Measurements from ENCODE around the gene CDHR1.
"Not testable (repeated sequence)": the region's sequence is repeated elsewhere in the genome, so short reads cannot be mapped to it uniquely, and the experiment has no call there.

The CDHR1 gene

DNA sequence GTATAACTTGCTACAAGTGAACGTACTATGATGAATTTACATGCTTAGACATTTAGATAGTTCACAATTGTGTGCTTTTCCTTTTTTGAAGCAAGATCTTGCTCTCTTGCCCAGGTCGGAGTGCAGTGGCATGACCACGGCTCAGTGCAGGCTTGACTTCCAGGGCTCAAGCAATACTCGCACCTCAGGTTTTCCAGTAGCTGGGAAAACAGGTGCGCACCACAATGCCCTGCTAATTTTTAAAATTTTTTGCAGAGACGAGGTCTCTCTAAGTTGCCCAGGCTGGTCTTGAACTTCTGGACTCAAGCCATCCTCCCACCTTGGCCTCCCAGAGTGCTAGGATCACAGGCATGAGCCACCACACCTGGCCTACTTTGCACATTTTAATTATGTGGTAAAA, 18.9 kb upstream of the CDHR1 start:
- H3K9ac ChIP-seq (ENCODE audit: low read depth, low read length), result no peak overlapping the region
- no peaks in the 10 kb centered on the region for H3K27me3 ChIP-seq (ENCODE audit: control insufficient read depth, insufficient read depth, low read length)
- no peaks in the 10 kb centered on the region for H3K36me3 ChIP-seq (ENCODE audit: control insufficient read depth, insufficient read depth, low read length)
- no peak overlapping the region for H3K4me3 ChIP-seq (ENCODE audit: low read depth, low read length)
- peaks cover 7% of the 10 kb centered on the region; the same call in 1 of the 2 replicates for H3K4me1 ChIP-seq (ENCODE audit: control insufficient read depth, insufficient read depth, low read length)
- no peak overlapping the region for H3K27ac ChIP-seq (ENCODE audit: low read depth, low read length)
- H3K9me3 ChIP-seq (ENCODE audit: control insufficient read depth, insufficient read depth, low read length), result no peaks in the 10 kb centered on the region

DNA sequence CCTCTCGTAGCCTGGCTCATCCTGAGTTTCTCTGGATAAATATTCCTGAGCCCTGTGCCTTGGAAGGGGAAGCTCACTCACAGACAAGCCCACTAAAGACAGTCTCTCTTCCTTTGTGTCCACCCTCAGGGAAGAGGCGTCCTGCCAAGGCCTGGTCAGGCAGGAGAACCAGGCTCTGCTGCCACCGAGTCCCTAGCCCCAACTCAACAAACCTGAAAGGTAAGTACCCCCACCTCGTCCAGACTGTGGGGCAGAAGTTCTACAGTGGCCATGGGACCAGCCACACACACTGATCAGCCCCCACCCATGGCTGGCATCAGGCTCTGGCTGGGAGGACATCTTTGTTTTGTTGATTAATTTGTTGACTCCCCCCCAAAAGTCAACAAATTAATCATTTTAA, 18.0 kb upstream of the CDHR1 start:
- peaks cover 7% of the 10 kb centered on the region; the same call in 1 of the 2 replicates for H3K4me1 ChIP-seq (ENCODE audit: control insufficient read depth, insufficient read depth, low read length)

GRCh38 chr10:84176836-84177474, 17.4 kb upstream of the CDHR1 start:
- peaks cover 7% of the 10 kb centered on the region; the same call in 1 of the 2 replicates for H3K4me1 ChIP-seq (ENCODE audit: control insufficient read depth, insufficient read depth, low read length)
- H3K4me3 ChIP-seq (ENCODE audit: low read depth, low read length), result no peak overlapping the region
- H3K36me3 ChIP-seq (ENCODE audit: control insufficient read depth, insufficient read depth, low read length), result no peaks in the 10 kb centered on the region
- no peaks in the 10 kb centered on the region for H3K9me3 ChIP-seq (ENCODE audit: control insufficient read depth, insufficient read depth, low read length)
- no peak overlapping the region for H3K9ac ChIP-seq (ENCODE audit: low read depth, low read length)
- H3K27me3 ChIP-seq (ENCODE audit: control insufficient read depth, insufficient read depth, low read length), result no peaks in the 10 kb centered on the region
- H3K27ac ChIP-seq (ENCODE audit: low read depth, low read length), result no peak overlapping the region

More for the DNA sequence above, 18.0 kb upstream of the CDHR1 start:
- no peaks in the 10 kb centered on the region for H3K9me3 ChIP-seq (ENCODE audit: control insufficient read depth, insufficient read depth, low read length)
- no peak overlapping the region for H3K4me3 ChIP-seq (ENCODE audit: low read depth, low read length)
- no peak overlapping the region for H3K27ac ChIP-seq (ENCODE audit: low read depth, low read length)
- no peaks in the 10 kb centered on the region for H3K27me3 ChIP-seq (ENCODE audit: control insufficient read depth, insufficient read depth, low read length)
- H3K9ac ChIP-seq (ENCODE audit: low read depth, low read length), result no peak overlapping the region
- H3K36me3 ChIP-seq (ENCODE audit: control insufficient read depth, insufficient read depth, low read length), result no peaks in the 10 kb centered on the region

GRCh38 chr10:84177541-84178141, 16.7 kb upstream of the CDHR1 start:
- Histone ChIP-seq H3K9ac (ENCODE audit: low read depth, low read length) (no peak overlapping the region), H3K4me1 (ENCODE audit: control insufficient read depth, insufficient read depth, low read length) (peaks cover 7% of the 10 kb centered on the region; the same call in 1 of the 2 replicates), H3K4me3 (ENCODE audit: low read depth, low read length) (no peak overlapping the region), H3K27me3 (ENCODE audit: control insufficient read depth, insufficient read depth, low read length) (no peaks in the 10 kb centered on the region), H3K9me3 (ENCODE audit: control insufficient read depth, insufficient read depth, low read length) (no peaks in the 10 kb centered on the region), H3K36me3 (ENCODE audit: control insufficient read depth, insufficient read depth, low read length) (no peaks in the 10 kb centered on the region), H3K27ac (ENCODE audit: low read depth, low read length) (no peak overlapping the region)

DNA sequence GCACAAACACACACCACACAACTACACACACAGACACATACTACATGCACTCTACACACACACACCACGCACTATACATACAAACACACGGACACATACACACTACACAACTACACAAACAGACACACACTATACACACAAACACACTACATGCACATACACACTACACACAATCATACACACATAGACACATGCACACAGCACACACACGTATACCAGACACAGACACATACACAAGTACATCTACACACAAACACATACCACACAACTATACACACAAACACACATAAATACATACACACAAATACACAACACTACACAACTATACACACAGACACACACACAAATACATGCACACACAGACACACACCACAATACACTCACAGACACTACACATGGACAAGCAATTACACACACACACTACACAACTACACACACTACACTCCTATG, 16.2 kb upstream of the CDHR1 start:
- Histone ChIP-seq H3K4me1 (ENCODE audit: control insufficient read depth, insufficient read depth, low read length) (peaks cover 7% of the 10 kb centered on the region; the same call in 1 of the 2 replicates), H3K27ac (ENCODE audit: low read depth, low read length) (no peak overlapping the region), H3K9me3 (ENCODE audit: control insufficient read depth, insufficient read depth, low read length) (no peaks in the 10 kb centered on the region), H3K9ac (ENCODE audit: low read depth, low read length) (no peak overlapping the region), H3K27me3 (ENCODE audit: control insufficient read depth, insufficient read depth, low read length) (no peaks in the 10 kb centered on the region), H3K4me3 (ENCODE audit: low read depth, low read length) (no peak overlapping the region), H3K36me3 (ENCODE audit: control insufficient read depth, insufficient read depth, low read length) (no peaks in the 10 kb centered on the region)

DNA sequence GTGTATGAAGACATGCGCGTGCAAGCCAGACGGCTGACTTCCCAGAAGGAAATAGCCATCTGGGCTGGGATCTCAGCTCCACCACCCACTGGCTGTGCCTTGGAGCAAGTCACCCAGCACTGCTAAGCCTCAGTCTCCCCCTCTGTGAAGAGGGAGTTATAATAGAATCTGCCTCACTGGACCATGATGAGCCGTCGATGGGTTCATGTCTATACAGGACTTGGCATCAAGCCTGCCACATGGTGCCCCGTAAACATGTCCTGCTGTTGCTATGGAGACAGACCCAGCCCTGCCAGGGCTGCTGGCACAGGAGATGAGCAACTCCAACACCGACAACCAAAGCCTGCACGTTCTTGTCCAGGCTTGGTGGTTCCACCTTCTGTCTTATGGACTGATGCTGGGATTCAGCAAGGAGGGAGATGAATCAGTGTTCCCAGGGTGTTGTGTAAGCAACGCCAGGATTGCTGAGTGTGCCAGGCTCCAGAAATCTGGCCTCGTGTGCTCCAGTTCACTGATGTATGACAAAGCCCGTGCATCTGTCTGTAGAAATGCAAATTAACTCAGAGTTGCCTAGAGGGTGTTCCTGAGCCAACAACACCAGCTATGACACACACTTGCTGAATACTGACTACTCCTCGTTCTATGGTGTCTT, 15.2 kb upstream of the CDHR1 start:
- no peaks in the 10 kb centered on the region for H3K9me3 ChIP-seq (ENCODE audit: control insufficient read depth, insufficient read depth, low read length)
- H3K9ac ChIP-seq (ENCODE audit: low read depth, low read length), result no peak overlapping the region
- peaks cover 7% of the 10 kb centered on the region; the same call in 1 of the 2 replicates for H3K4me1 ChIP-seq (ENCODE audit: control insufficient read depth, insufficient read depth, low read length)
- H3K4me3 ChIP-seq (ENCODE audit: low read depth, low read length), result no peak overlapping the region
- H3K36me3 ChIP-seq (ENCODE audit: control insufficient read depth, insufficient read depth, low read length), result no peaks in the 10 kb centered on the region
- no peak overlapping the region for H3K27ac ChIP-seq (ENCODE audit: low read depth, low read length)
- H3K27me3 ChIP-seq (ENCODE audit: control insufficient read depth, insufficient read depth, low read length), result no peaks in the 10 kb centered on the region

GRCh38 chr10:84180386-84180785, 14.0 kb upstream of the CDHR1 start:
- H3K36me3 ChIP-seq (ENCODE audit: control insufficient read depth, insufficient read depth, low read length); H3K9me3 ChIP-seq (ENCODE audit: control insufficient read depth, insufficient read depth, low read length); H3K4me3 ChIP-seq (ENCODE audit: low read depth, low read length); H3K9ac ChIP-seq (ENCODE audit: low read depth, low read length); H3K27ac ChIP-seq (ENCODE audit: low read depth, low read length); H3K27me3 ChIP-seq (ENCODE audit: control insufficient read depth, insufficient read depth, low read length); H3K4me1 ChIP-seq (ENCODE audit: control insufficient read depth, insufficient read depth, low read length): not testable (repeated sequence)

- no peaks in the 10 kb centered on the region for H3K27me3 ChIP-seq (ENCODE audit: control insufficient read depth, insufficient read depth, low read length)
- no peak overlapping the region for H3K4me3 ChIP-seq (ENCODE audit: low read depth, low read length)
- no peak overlapping the region for H3K9ac ChIP-seq (ENCODE audit: low read depth, low read length)
- no peaks in the 10 kb centered on the region for H3K36me3 ChIP-seq (ENCODE audit: control insufficient read depth, insufficient read depth, low read length)
- H3K9me3 ChIP-seq (ENCODE audit: control insufficient read depth, insufficient read depth, low read length), result no peaks in the 10 kb centered on the region
- no peak overlapping the region for H3K27ac ChIP-seq (ENCODE audit: low read depth, low read length)
- peaks cover 7% of the 10 kb centered on the region; the same call in 1 of the 2 replicates for H3K4me1 ChIP-seq (ENCODE audit: control insufficient read depth, insufficient read depth, low read length)
Observed at GRCh38 chr10:84181631-84182030, 12.7 kb upstream of the CDHR1 start.

DNA sequence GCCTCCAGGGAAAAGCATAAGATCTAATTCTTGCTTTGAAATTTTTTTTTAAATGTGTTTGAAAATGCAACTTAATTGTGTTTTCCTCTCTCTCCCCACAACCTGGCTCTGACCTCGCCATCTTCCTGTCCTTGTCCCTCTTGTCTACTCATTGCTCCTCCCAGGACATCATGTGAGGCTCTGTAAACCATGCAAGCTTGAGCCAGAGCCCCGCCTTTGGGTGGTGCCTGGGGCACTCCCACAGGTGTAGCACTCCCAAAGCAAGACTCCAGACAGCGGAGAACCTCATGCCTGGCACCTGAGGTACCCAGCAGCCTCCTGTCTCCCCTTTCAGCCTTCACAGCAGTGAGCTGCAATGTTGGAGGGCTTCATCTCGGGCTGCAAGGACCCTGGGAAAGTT, 9.8 kb upstream of the CDHR1 start:
- no peaks in the 10 kb centered on the region for H3K27me3 ChIP-seq (ENCODE audit: control insufficient read depth, insufficient read depth, low read length)
- no peak overlapping the region for H3K9ac ChIP-seq (ENCODE audit: low read depth, low read length)
- H3K27ac ChIP-seq (ENCODE audit: low read depth, low read length), result no peak overlapping the region
- H3K9me3 ChIP-seq (ENCODE audit: control insufficient read depth, insufficient read depth, low read length), result no peaks in the 10 kb centered on the region
- H3K4me3 ChIP-seq (ENCODE audit: low read depth, low read length), result no peak overlapping the region
- peaks cover under 1% of the 10 kb centered on the region; the same call in 1 of the 2 replicates for H3K4me1 ChIP-seq (ENCODE audit: control insufficient read depth, insufficient read depth, low read length)
- H3K36me3 ChIP-seq (ENCODE audit: control insufficient read depth, insufficient read depth, low read length), result no peaks in the 10 kb centered on the region

DNA sequence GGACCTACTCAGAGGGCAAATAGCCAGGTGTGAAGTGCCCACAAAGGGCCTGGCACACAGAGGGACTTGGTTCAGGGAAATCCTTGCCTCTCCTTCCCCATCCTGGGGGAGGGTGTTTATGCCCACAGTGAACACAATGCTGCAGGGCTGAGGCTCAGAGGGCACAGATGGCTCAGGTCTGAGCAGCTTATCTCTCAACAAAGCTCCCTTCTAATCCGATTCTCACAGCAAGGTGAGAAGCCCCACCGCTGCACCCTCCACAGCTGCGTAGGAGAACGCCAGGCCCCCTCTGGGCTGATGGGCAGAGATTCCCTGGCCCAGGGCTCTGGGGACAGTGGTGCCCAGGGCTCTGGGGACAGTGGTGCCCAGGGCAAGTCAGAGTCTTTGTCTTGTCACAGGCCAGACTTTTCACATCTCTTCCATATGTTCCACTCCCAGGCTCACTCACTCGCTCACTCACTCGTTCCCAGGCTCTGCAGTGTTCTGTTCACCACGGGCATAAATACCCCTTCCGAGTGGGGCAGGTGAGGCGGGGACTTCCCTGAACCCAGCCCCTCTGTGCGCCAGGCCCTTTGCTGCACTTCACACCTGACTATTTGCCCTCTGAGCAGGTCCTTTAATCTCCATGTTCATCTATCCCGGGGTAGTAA, 8.7 kb upstream of the CDHR1 start:
- Histone ChIP-seq H3K4me3 (ENCODE audit: low read depth, low read length) (no peak overlapping the region), H3K4me1 (ENCODE audit: control insufficient read depth, insufficient read depth, low read length) (no peaks in the 10 kb centered on the region), H3K27me3 (ENCODE audit: control insufficient read depth, insufficient read depth, low read length) (no peaks in the 10 kb centered on the region), H3K27ac (ENCODE audit: low read depth, low read length) (no peak overlapping the region), H3K9me3 (ENCODE audit: control insufficient read depth, insufficient read depth, low read length) (no peaks in the 10 kb centered on the region), H3K36me3 (ENCODE audit: control insufficient read depth, insufficient read depth, low read length) (no peaks in the 10 kb centered on the region), H3K9ac (ENCODE audit: low read depth, low read length) (no peak overlapping the region)

- no peak overlapping the region for H3K9ac ChIP-seq (ENCODE audit: low read depth, low read length)
- H3K27me3 ChIP-seq (ENCODE audit: control insufficient read depth, insufficient read depth, low read length), result peaks cover 13% of the 10 kb centered on the region
- no peak overlapping the region for H3K4me3 ChIP-seq (ENCODE audit: low read depth, low read length)
- H3K36me3 ChIP-seq (ENCODE audit: control insufficient read depth, insufficient read depth, low read length), result no peaks in the 10 kb centered on the region
- no peak overlapping the region for H3K27ac ChIP-seq (ENCODE audit: low read depth, low read length)
- no peaks in the 10 kb centered on the region for H3K4me1 ChIP-seq (ENCODE audit: control insufficient read depth, insufficient read depth, low read length)
- no peaks in the 10 kb centered on the region for H3K9me3 ChIP-seq (ENCODE audit: control insufficient read depth, insufficient read depth, low read length)
Observed at GRCh38 chr10:84188815-84189214, 5.5 kb upstream of the CDHR1 start.

Data from HUES48 (cell line).